ENCODE measurements around the gene C16orf96. TPM values are rescaled to one million over a fixed set of nuclear protein-coding genes. Genes with fewer than 3 reads are reported as not detected.

Gene C16orf96
- total RNA-seq, 2 donors from 2014 or later: not detected

DNA sequence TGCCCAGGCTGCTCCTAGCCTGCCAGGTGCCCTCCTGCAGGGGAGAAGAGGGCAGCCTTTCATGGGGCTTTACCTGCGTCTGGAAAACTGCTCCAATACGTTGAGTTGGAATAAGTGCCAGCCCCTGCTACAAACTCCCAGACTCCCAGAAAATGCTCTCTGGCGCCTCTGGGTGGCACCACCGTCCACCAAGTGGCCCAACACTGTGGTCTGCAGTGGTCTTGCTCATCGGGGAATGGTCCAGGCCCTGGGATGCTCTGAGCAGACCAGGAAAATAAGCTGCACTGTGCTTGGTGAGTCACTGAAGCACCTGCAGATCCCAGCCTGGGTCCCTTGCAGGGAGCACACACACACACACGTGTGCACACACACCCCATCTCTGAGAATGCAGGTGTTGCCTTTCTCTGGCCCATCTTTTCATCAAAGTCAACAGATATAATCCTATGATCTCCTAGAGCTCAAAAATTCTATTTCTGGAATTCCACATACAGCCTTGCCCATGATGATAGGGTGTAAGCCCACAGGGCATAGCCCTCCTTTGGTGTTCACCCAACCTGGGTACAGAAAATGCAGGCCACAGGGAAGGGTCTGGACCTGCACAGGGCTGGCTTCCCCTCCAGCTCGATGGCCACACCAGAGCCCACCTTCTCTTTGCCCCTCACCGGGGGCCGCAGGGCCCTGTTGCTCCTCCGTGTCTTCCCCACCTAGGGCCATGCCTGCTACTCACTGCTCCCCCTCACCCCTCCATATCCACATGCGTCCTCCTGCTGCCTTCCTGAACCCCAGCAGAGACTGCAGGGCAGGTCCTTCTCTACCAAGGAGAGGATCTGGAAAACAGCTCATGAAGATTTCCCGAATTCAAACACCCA, 38.1 kb upstream of the C16orf96 start:
- Mint-ChIP-seq H3K27me3 (no peaks in the 10 kb centered on the region), H3K4me3 (no peak overlapping the region), H3K4me1 (ENCODE audit: low read depth in 2 of 2) (peaks cover 27 to 45% of the 10 kb centered on the region in 2 donors), H3K9me3 (no peaks in the 10 kb centered on the region), H3K27ac (peak overlapping the region in 1 of 2 donors; percentile 12), H3K36me3 (no peaks in the 10 kb centered on the region)
- no peak for DNase-seq (ENCODE audit: low spot score)
- peak in 1 of 2 donors; percentile 34 for ATAC-seq

DNA sequence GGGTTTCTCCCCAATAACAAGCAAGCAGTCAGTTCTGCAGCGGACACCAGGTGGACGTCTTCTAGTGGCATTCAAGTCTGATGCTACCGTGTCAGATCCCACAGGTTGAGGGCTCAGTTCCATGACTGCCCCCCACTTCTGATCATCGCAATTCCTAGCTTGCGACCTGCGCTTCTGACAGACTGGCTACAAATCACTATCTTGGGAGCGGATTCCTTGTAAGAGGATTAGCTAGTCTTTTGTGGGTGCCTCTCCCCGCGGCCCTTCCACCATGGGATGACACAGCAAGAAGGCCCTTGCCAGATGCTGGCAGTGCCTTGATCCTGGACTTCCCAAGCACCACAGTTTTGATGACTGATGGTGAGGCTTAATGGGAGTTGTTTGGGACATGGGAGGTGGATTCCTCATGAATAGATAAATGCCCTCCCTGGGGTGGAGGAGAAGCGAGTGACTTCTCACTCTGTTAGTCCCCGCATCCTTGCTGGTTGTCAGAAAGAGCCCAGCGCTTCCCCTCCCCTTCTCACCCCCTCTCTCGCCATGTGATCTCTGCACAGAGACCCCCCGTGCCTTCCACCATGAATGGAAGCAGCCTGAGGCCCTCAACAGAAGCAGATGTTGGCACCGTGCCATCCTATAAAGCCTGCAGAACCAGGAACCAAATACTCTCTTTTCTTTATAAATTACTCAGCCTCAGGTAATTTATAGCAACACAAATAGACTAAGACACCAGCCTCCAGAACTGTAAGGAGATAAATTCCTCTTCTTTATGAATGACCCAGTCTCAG, 36.7 kb upstream of the C16orf96 start:
- ATAC-seq (no peak), DNase-seq (ENCODE audit: low spot score) (no peak)
- Mint-ChIP-seq H3K27ac (peak overlapping the region in 1 of 2 donors; percentile 68), H3K4me1 (ENCODE audit: low read depth in 2 of 2) (peaks cover 29 to 44% of the 10 kb centered on the region in 2 donors), H3K36me3 (no peaks in the 10 kb centered on the region), H3K4me3 (no peak overlapping the region), H3K27me3 (no peaks in the 10 kb centered on the region), H3K9me3 (no peaks in the 10 kb centered on the region)

DNA sequence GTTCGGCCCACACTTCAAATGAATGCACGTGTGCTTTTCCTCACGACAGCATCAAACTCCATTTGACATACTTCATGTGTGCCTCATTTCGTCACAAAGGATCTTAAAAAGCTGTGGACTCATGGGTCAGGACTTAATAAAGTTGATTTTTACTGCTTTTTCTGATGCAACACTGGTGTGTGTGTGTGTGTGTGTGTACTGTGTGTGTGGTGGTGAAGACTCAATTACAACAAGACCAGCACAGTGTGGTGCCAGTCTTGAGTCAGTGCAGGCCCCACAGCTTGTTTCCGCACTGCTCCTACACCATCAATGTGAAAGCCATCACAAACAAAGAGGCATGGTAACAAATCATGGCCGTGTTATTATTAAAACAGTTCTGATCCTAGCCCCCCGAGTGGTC, 35.2 kb upstream of the C16orf96 start:
- Mint-ChIP-seq H3K27me3 (no peaks in the 10 kb centered on the region), H3K4me1 (ENCODE audit: low read depth in 2 of 2) (peaks cover 17 to 31% of the 10 kb centered on the region in 2 donors), H3K27ac (no peak overlapping the region), H3K36me3 (no peaks in the 10 kb centered on the region), H3K4me3 (no peak overlapping the region), H3K9me3 (no peaks in the 10 kb centered on the region)
- DNase-seq (ENCODE audit: low spot score) (no peak), ATAC-seq (no peak)

DNA sequence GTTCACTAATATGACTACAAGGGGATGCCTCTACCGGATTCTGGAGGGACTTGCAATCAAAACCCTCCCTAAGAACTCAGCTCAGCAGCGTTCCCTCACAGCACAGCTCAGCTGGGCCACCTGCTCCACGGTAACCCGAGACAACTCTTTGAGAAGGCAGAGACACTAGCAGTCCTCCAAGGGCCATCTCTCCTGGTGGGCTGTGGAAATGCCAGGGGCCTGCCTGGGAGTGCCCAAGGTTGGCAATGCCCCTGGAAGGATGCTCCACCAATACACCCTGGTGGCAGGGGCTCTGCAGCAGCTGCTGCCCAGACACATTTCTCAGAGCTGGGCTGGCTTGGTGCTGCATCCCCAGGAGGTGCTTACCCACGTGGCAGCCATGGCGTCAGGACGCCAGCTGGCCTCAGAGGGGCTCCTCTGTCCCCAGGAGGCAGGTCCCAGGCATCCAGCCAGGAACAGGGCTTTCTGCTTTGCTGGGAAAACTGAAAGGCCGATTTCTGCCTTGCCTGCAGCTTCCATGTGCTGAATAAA, 34.0 kb upstream of the C16orf96 start:
- Mint-ChIP-seq H3K9me3 (no peaks in the 10 kb centered on the region), H3K4me3 (no peak overlapping the region), H3K4me1 (ENCODE audit: low read depth in 2 of 2) (peaks cover 14 to 31% of the 10 kb centered on the region in 2 donors), H3K36me3 (no peaks in the 10 kb centered on the region), H3K27me3 (no peaks in the 10 kb centered on the region), H3K27ac (no peak overlapping the region)
- DNase-seq (ENCODE audit: low spot score) (no peak), ATAC-seq (no peak)

DNA sequence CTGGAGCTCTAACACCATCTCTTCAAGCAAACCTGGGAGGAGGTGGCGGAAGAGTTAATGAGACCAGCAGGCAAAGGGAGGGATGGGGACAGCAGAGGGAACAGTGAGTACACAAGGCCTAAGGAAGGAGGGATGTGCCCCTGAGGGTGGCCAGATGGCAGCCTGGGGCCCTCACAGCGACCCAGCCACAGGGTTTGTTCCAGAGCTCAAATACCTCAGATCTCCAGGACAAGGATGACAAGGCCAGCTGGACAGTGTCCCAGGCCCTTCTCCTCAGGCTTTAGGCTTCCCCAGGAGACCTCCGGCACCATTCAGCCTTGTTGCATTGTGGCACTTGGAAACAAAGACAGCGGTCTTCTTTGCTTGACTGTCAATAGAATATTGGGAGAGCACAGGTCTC, 32.5 kb upstream of the C16orf96 start:
- Mint-ChIP-seq H3K27ac (no peak overlapping the region), H3K4me1 (ENCODE audit: low read depth in 2 of 2) (peaks cover 8 to 28% of the 10 kb centered on the region in 2 donors), H3K4me3 (no peak overlapping the region), H3K36me3 (no peaks in the 10 kb centered on the region), H3K9me3 (no peaks in the 10 kb centered on the region), H3K27me3 (no peaks in the 10 kb centered on the region)
- DNase-seq (ENCODE audit: low spot score) (no peak), ATAC-seq (no peak)

DNA sequence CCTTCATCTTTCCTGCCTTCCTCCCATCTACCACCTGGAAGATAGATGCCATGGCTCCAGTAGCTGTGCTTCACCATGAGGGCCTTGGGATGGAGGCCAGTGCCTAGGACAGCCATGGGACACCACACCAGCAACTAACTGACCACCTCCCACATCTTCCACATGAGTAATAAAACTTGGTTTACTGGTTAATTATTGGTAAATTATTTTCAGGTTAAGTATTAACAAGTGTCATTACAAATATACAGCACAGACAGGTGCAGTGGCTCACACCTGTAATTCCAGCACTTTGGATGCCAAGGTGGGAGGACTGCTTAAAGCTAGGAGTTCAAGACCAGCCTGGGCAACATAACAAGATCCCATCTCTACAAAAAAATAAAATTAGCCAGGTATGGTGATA, 31.6 kb upstream of the C16orf96 start:
- DNase-seq (ENCODE audit: low spot score): no peak
- no peak for ATAC-seq
- Mint-ChIP-seq H3K9me3 (no peaks in the 10 kb centered on the region), H3K27ac (no peak overlapping the region), H3K36me3 (no peaks in the 10 kb centered on the region), H3K4me3 (no peak overlapping the region), H3K4me1 (ENCODE audit: low read depth in 2 of 2) (peaks cover 16 to 35% of the 10 kb centered on the region in 2 donors), H3K27me3 (no peaks in the 10 kb centered on the region)

DNA sequence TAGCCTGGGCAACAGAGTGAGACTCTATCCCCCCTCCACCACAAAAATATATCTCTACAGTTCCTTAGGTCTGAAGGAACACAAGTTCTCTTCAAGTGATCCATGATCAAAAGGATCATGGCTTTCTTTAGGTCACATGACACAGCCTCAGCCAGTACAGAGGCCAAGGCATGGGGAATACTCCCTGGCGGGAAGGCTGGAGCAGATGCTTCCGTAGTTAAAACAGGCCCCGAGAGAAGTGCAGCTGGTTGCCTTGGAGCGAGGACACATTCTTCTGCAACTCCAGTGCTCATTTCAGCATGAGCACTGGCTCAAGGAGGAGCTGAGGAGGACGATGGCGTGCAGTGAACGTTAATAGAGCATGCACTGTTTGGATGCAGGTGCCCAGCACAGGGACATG, 31.1 kb upstream of the C16orf96 start:
- Mint-ChIP-seq H3K4me1 (ENCODE audit: low read depth in 2 of 2) (peaks cover 17 to 32% of the 10 kb centered on the region in 2 donors), H3K27ac (no peak overlapping the region), H3K4me3 (no peak overlapping the region), H3K27me3 (no peaks in the 10 kb centered on the region), H3K9me3 (no peaks in the 10 kb centered on the region), H3K36me3 (no peaks in the 10 kb centered on the region)
- ATAC-seq (no peak), DNase-seq (ENCODE audit: low spot score) (no peak)

DNA sequence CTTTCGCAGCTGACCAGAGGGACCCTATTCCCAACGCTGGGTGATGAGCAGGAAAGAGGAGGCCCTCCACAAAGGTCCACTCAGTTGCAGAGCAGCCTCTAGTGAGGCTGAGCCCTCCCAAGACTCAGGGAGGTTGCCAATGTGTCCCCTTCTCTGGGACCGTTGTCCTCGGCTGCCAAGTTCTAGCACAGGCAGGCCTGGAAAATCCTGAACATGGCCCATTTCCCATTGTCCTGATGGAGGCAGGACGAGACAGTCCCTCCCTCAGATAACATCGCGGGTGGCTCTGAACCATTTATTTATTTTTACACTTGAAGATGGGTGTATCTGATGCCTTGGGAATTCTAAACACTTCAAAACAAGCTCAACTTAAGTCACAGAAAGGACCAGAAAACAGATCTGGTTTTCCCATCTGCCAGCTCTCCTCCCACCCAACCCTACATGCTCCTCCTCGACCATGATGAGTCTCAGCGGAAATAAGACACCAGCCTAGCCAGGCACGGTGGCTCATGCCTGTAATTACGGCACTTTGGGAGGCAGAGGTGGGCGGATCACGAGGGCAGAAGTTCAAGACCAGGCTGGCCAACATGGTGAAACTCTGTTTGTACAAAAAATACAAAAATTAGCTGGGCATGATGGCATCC, 30.4 kb upstream of the C16orf96 start:
- no peaks in the 10 kb centered on the region for H3K9me3 Mint-ChIP-seq
- ATAC-seq (no peak), DNase-seq (ENCODE audit: low spot score) (no peak)
- H3K36me3 Mint-ChIP-seq: no peaks in the 10 kb centered on the region
- H3K27ac Mint-ChIP-seq: no peak overlapping the region
- no peaks in the 10 kb centered on the region for H3K27me3 Mint-ChIP-seq
- H3K4me3 Mint-ChIP-seq: no peak overlapping the region
- H3K4me1 Mint-ChIP-seq (ENCODE audit: low read depth in 2 of 2): peaks cover 17 to 32% of the 10 kb centered on the region in 2 donors

DNA sequence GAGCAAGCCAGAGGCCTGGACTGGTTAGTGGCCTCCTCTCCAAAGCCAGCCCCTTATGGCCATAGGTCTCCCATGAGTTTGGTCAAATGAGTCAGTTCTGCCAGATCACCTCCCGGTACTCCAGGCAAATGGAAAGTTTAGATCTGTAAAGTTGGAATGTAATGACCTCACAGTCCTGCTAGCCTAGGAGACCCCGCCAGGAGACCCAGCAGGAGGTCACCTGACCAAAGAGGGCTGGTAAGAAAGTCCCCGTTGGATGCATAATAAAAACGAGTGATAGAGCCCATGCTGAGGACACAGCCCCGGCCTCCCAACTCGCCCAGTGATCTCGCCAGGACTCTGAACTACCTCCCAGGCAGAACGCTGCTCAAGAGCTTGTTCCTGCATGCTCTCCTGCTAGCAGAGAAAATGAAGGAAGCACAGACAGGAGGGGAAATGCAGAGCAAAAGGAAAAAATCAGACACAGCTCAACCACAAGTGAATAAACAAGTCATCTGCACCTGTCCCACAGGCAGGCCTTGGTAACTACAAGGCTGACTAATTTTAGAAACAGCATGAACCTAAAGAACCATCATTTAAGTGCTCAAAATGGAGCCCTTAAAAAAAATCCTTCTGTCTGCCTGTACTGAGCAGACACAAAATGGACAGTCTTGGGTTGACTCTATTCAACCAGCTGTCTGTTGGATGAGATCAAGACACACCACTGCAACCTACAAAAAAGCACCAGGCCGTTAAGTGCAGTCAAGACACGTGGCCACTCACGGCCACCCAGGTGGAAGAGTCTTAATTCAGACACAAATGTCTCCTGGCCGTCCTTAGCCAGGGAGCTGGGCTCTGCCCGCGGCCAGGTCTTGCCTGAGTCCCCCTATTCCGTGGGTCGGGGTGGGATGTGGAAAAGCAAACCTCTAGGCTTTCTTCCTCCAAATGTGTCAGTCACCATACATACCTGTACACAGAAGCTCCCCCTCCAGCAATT, 26.8 kb upstream of the C16orf96 start:
- Mint-ChIP-seq H3K4me3 (no peak overlapping the region), H3K27me3 (no peaks in the 10 kb centered on the region), H3K36me3 (no peaks in the 10 kb centered on the region), H3K27ac (peak overlapping the region; percentile 63 to 77), H3K9me3 (no peaks in the 10 kb centered on the region), H3K4me1 (ENCODE audit: low read depth in 2 of 2) (peaks cover 15 to 22% of the 10 kb centered on the region in 2 donors)
- ATAC-seq (peak; percentile 34 to 51), DNase-seq (ENCODE audit: low spot score) (no peak)

DNA sequence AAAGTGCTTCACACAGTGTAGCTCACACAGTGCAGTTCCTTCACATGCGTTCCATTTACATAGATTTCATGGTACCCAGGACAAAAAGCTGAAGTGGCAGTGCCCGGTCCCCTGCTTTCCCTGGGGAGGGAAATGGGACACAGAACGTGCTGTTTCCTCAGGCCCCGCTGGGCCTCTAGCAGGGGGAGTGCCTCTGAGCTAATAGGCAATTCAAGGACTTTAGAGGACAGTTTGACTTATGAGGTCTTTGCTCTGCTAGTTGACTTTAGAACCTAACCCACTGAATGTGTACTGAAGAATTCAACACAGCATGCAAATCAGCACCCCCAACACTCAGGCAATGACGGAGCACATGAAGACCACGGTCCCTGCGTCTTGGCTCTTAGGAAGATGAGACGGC, 24.3 kb upstream of the C16orf96 start:
- peaks cover 34 to 35% of the 10 kb centered on the region in 2 donors for H3K4me1 Mint-ChIP-seq (ENCODE audit: low read depth in 2 of 2)

DNA sequence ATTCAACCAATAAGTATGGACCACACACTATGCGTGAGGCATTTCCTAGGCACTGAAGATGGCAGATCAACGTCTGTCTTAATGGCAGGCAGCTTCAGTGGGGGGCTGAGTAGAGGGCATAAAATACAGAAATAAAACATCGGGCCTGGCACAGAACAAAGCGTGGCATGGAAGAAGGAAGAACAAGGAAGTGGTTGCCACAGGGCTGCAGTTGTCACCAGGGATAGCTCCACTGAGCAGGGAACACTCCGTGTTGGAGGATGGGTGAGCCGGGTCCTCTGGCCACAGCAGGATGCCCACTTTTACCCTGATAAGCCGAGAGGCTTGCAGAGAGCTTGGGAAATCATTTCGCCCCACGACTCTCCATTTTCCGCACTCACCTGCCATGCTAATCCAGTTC, 23.9 kb upstream of the C16orf96 start:
- Mint-ChIP-seq H3K27me3 (no peaks in the 10 kb centered on the region), H3K36me3 (no peaks in the 10 kb centered on the region), H3K9me3 (no peaks in the 10 kb centered on the region), H3K4me1 (ENCODE audit: low read depth in 2 of 2) (peaks cover 38% of the 10 kb centered on the region in 2 donors), H3K27ac (peak overlapping the region in 1 of 2 donors; percentile 48), H3K4me3 (no peak overlapping the region)
- ATAC-seq (no peak), DNase-seq (ENCODE audit: low spot score) (no peak)

More for the DNA sequence above, 24.3 kb upstream of the C16orf96 start:
- Mint-ChIP-seq H3K4me3 (no peak overlapping the region), H3K27me3 (no peaks in the 10 kb centered on the region), H3K9me3 (no peaks in the 10 kb centered on the region), H3K36me3 (no peaks in the 10 kb centered on the region), H3K27ac (peak overlapping the region in 1 of 2 donors; percentile 11)
- ATAC-seq (no peak), DNase-seq (ENCODE audit: low spot score) (no peak)

DNA sequence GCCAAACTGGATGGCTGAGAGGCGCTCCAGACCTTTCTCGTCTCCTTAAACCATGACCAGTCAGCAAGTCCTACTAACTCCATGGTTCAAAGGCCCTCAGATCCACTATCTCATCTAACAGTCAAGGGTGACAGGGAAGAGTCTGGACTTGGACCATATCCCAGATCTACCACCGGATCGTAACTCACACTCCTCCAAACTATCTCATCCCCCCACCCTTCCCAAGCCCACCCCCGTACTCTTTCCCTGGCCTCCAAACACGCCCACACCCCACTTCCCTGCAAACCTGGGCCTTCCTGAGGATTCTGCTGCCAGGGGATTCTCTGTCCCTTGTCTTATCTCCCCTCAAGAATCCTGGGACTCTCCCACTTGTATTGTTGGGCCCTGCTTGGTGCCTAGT, 22.6 kb upstream of the C16orf96 start:
- H3K9me3 Mint-ChIP-seq: no peaks in the 10 kb centered on the region
- H3K27me3 Mint-ChIP-seq: no peaks in the 10 kb centered on the region
- ATAC-seq: no peak
- peaks cover 39 to 40% of the 10 kb centered on the region in 2 donors for H3K4me1 Mint-ChIP-seq (ENCODE audit: low read depth in 2 of 2)
- no peak for DNase-seq (ENCODE audit: low spot score)
- no peak overlapping the region for H3K27ac Mint-ChIP-seq
- no peaks in the 10 kb centered on the region for H3K36me3 Mint-ChIP-seq
- H3K4me3 Mint-ChIP-seq: no peak overlapping the region
